ENCODE results near the gene UNC13A.

UNC13A gene

DNA sequence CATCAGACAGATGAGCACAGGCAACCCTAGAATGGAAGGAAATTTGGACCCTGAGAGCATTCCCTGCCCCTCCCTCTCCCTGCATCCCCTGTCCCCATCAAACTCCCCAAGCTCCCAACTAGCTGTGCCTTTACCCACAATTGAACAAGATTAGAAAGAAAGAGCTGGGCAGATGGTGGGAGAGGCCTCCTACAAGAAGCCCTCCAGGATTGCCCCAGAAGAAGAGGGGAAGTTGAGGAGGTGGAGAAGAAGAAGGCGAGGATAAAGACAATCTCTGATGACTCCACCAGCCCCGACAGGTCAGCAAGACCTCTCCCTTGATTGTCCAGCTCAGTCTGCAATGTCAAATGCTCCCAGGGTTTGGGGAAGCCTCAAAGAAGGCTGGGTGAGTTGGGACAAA lies 11.9 kb downstream of the UNC13A start:
- Histone ChIP-seq H3K9me3 (ENCODE audit: severe bottlenecking) (no peaks in the 10 kb centered on the region), H3K27ac (no peak overlapping the region), H3K27me3 (ENCODE audit: insufficient read depth, low read depth, severe bottlenecking) (no peaks in the 10 kb centered on the region), H3K36me3 (peaks cover 17% of the 10 kb centered on the region), H3K4me3 (ENCODE audit: low read depth, low read length) (no peak overlapping the region)
- no peak for DNase-seq
- TF ChIP-seq, protein P1, sequence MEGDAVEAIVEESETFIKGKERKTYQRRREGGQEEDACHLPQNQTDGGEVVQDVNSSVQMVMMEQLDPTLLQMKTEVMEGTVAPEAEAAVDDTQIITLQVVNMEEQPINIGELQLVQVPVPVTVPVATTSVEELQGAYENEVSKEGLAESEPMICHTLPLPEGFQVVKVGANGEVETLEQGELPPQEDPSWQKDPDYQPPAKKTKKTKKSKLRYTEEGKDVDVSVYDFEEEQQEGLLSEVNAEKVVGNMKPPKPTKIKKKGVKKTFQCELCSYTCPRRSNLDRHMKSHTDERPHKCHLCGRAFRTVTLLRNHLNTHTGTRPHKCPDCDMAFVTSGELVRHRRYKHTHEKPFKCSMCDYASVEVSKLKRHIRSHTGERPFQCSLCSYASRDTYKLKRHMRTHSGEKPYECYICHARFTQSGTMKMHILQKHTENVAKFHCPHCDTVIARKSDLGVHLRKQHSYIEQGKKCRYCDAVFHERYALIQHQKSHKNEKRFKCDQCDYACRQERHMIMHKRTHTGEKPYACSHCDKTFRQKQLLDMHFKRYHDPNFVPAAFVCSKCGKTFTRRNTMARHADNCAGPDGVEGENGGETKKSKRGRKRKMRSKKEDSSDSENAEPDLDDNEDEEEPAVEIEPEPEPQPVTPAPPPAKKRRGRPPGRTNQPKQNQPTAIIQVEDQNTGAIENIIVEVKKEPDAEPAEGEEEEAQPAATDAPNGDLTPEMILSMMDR (IDR thresholded peaks at IDR 0.05; ENCODE audit: low read depth, low read length) = no peak

DNA sequence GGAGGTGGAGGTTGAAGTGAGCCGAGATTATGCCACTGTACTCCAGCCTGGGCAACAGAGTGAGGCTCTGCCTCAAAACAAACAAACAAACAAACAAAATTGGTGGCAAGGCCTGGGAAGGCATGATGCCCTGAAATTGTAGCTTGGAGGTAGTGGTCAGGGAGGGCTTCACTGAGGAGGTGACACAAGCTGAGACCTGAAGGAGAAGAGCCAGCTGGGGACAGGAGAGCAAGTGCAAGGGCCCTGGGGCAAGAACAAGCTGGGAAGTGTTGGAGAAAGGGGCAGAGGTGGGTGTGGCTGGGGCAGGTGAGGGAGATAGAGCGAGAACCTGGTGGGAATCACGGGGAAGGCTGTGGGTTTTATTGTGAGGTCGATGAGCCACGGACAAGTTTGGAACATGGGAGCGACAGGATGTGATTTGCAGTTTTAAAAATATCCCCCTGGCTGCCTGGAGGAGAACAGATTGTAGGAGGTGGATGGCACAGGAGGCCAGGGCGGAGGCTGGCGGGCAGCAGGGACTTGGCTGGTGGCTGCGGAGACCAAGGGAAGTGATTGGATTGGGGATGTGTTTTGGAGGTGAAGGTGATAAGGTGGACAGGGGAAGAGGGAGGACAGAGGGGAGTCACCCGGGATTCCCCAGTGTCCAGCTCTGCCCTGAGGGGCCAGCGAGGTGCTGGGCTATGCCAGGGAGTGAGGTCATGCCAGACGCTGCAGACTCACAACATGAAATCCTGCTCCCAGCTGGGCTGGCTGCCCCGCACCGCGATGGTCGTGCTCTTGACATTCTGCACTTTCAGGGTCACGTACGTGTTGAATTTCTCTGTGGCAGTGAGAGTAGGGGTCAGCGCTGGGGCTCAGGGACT lies 14.0 kb downstream of the UNC13A start:
- DNase-seq = no peak
- Histone ChIP-seq H3K4me3 (ENCODE audit: low read depth, low read length) (no peak overlapping the region), H3K27ac (no peak overlapping the region), H3K36me3 (peaks cover 20% of the 10 kb centered on the region), H3K27me3 (ENCODE audit: insufficient read depth, low read depth, severe bottlenecking) (no peaks in the 10 kb centered on the region), H3K9me3 (ENCODE audit: severe bottlenecking) (no peaks in the 10 kb centered on the region)
- TF ChIP-seq, protein P1 (IDR thresholded peaks at IDR 0.05; ENCODE audit: low read depth, low read length) = no peak

DNA sequence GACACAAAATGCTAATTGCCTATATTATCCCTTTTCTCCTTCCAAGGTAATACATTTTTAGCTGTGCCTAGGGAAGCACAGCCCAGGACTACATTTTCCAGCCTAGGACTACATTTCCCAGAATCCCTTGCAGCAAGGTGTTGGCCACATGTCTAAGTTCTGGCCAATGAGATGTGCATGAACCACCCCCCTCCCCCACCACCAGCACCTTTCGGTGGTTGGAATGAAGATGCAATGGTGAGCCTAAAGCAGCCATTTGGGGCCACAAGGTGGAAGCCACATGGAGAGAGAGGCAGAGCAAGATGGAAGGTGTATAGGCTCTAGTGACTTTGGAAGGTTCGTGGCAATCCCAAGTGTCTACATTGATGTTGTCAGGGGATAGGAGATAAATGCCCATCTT lies 16.2 kb downstream of the UNC13A start:
- TF ChIP-seq, protein P1 (IDR thresholded peaks at IDR 0.05; ENCODE audit: low read depth, low read length) = no peak
- DNase-seq = peak; percentile 78

DNA sequence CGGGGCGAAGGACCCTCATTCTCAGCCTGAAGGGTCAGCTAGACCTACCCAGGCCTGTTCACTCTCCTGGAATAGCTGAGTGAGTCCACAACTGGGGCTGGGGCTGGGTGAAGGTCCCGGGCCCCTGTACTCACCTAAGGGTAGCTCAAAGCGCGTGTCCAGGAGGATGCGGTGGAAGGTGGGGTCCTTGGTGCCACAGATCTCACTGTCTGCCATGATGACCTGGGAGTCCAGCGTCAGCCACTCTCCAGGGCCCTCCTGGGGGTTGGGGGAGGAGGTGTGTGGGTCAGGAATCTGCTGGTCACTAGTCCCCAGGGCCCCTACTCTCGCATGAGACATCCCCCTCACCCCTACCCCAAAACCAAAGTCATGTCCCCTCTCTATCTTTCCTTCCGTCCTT lies 18.7 kb downstream of the UNC13A start:
- Histone ChIP-seq H3K27me3 (ENCODE audit: insufficient read depth, low read depth, severe bottlenecking) (no peaks in the 10 kb centered on the region), H3K27ac (no peak overlapping the region)

More for the DNA sequence above, 16.2 kb downstream of the UNC13A start:
- no peak overlapping the region for H3K27ac ChIP-seq
- no peaks in the 10 kb centered on the region for H3K9me3 ChIP-seq (ENCODE audit: severe bottlenecking)
- H3K27me3 ChIP-seq (ENCODE audit: insufficient read depth, low read depth, severe bottlenecking) = no peaks in the 10 kb centered on the region
- peaks cover 30% of the 10 kb centered on the region for H3K36me3 ChIP-seq
- no peak overlapping the region for H3K4me3 ChIP-seq (ENCODE audit: low read depth, low read length)

DNA sequence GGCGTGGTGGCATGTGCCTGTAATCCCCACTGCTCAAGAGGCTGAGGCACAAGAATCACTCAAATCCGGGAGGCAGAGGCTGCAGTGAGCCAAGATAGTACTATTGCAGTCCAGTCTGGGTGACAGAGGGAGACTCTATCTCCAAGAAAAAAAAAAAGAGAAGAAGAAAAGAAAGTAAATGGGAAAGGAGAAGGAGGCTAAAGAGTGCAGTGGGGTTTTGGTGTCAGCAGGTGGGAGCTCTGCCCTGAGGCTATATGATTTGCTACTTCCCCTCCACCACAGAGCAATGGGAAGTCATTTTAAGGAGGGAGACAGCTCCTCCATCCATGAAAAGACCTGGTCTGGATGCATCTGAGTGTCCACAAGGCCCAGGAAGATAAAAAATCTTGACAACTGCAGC lies 23.1 kb downstream of the UNC13A start:
- H3K27ac ChIP-seq = no peak overlapping the region
- peaks cover 27% of the 10 kb centered on the region for H3K36me3 ChIP-seq
- H3K4me3 ChIP-seq (ENCODE audit: low read depth, low read length) = no peak overlapping the region
- TF ChIP-seq, protein P1 (IDR thresholded peaks at IDR 0.05; ENCODE audit: low read depth, low read length) = no peak
- no peak for DNase-seq
- H3K9me3 ChIP-seq (ENCODE audit: severe bottlenecking) = no peaks in the 10 kb centered on the region
- no peaks in the 10 kb centered on the region for H3K27me3 ChIP-seq (ENCODE audit: insufficient read depth, low read depth, severe bottlenecking)

More for the DNA sequence above, 18.7 kb downstream of the UNC13A start:
- TF ChIP-seq, protein P1 (IDR thresholded peaks at IDR 0.05; ENCODE audit: low read depth, low read length) = no peak
- DNase-seq = no peak
- peaks cover 42% of the 10 kb centered on the region for H3K36me3 ChIP-seq
- H3K4me3 ChIP-seq (ENCODE audit: low read depth, low read length) = no peak overlapping the region
- no peaks in the 10 kb centered on the region for H3K9me3 ChIP-seq (ENCODE audit: severe bottlenecking)

Measured in WERI-Rb-1 (cell line).